A549 (cell line): ENCODE results near the gene ATN1.

Source experiments
- CTCF ChIP-seq: fragments of >200 bp; sonication (Bioruptor Twin); formaldehyde crosslinking; IDR thresholded peaks from 3 replicates; pipeline ENCODE4 v1.5.1; 2016
- MAX ChIP-seq: IDR thresholded peaks from 2 replicates; pipeline ENCODE4 v1.6.1; 2012
- POLR2A ChIP-seq: IDR thresholded peaks from 2 replicates; pipeline ENCODE4 v1.6.1; 2012; ENCODE audit warnings: mild to moderate bottlenecking, low read length
- RAD21 ChIP-seq, 2 experiments: fragments of >200 bp in 1 of 2; sonication (Bioruptor Twin) in 1 of 2; formaldehyde crosslinking in 1 of 2; IDR thresholded peaks in 1 of 2; conservative IDR thresholded peaks in 1 of 2; 2 replicates in 1 of 2; 3 replicates in 1 of 2; pipeline ENCODE4 v1.6.1; 2012 to 2018; ENCODE audit warnings: inconsistent platforms in 1 of 2
- RCOR1 ChIP-seq: fragments of 150-350 bp; IDR thresholded peaks from 2 replicates; pipeline ENCODE4 v1.6.1; 2014; ENCODE audit warnings: antibody characterized with exemption, low read length, low read depth
- RFX5 ChIP-seq: fragments of 450-650 bp; IDR thresholded peaks from 2 replicates; pipeline ENCODE4 v1.7.1; 2014; ENCODE audit warnings: antibody characterized with exemption, mild to moderate bottlenecking, moderate library complexity

GRCh38 chr12:6894321-6894720 is 33.4 kb upstream of the ATN1 start:
- TF ChIP-seq RCOR1: no peak
- no peak for TF ChIP-seq POLR2A
- no peak for TF ChIP-seq CTCF
- TF ChIP-seq RAD21 (conservative IDR thresholded peaks at IDR 0.05 in 1 of 2, IDR thresholded peaks at IDR 0.05 in 1 of 2): no peak
- no peak for TF ChIP-seq MAX
- no peak for TF ChIP-seq RFX5
